HuH-7.5 (cell line): ENCODE data around the gene HMGN3.
"Not testable (repeated sequence)": the region's sequence is repeated elsewhere in the genome, so short reads cannot be mapped to it uniquely, and the experiment has no call there.

Experiments used
- DNase-seq: peaks from one replicate; pipeline ENCODE4 v3.0.0; 2011; ENCODE audit warnings: low spot score

HMGN3 gene

GRCh38 chr6:79234150-79235022 lies at the start of gene HMGN3:
HMGN3 (minus strand) TSS chr6:79234682.
- DNase-seq: peak; percentile 80

GRCh38 chr6:79280756-79281155 lies 46.3 kb upstream of the HMGN3 start:
- DNase-seq: no peak

DNA sequence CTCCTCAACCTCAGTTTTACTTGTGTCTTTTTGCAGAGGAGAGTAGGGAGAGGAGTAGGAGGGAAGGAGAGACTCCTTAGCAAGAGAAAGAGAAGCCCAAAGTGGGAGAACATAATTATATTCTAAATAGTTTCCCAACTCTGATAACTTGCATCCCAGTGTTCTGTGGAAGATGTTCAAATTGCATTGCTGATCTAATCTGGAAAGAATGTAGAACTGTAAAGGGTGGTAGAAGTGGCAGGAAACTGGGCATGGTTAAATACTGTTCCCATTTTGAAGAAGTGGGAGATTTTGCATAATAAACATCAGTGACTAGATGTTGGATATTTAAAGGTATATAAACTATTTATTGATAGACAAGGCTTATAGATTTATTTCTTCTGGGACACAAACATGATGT lies 42.6 kb upstream of the HMGN3 start:
- no peak for DNase-seq

DNA sequence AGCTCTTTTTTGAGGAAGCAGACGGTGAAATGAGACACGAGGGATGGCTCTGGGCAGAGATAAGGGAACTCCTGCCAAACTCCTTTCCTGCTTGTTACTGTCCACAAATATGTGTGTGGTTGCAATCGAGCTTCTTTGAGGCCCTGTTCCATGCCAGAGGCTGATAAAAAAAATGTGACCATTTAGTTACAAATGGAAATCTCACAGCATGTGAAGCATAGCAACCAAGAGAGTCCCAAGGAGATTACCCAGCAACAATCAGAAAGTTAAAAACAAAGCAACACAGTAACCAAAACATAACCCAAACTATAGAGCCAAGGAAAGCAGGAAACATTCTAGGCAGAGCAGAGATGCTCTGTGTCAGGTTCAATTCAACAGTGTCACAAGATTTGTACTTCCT lies 35.4 kb upstream of the HMGN3 start:
- no peak for DNase-seq

DNA sequence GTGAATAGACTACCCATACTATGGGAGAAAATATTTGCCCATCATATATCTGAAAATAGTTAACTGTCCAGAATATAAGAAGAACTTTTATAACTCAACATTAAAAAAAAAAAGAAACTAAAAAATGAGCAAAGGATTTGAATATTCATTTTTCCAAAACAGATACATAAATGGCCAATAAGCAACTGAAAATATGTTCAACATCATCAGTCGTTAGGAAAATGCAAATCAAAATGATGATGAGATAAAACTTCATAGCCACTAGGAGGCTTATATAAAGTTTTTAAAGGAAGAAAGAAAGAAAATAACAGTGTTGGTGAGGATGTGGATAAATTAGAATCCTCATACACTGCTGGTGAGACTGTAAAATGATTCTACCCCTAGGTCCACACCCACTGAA lies 32.6 kb upstream of the HMGN3 start:
- no peak for DNase-seq

DNA sequence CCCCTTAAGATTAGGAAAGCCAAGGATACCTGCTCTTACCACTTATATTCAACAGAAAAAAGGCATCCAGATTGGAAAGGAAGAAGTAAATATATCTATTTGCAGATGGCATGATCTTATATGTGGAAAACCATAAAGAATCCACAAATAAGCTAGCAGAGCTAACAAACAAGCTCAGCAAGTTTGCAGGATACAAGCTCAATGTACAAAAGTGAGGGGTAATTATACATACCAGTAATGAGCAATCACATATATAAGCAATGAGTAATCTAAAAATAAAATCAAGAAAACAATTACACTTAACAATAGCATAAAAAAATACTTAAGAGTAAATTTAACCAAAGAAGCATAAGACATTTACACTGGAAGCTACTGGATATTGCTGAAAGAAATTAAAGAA lies 31.6 kb upstream of the HMGN3 start:
- DNase-seq: no peak

DNA sequence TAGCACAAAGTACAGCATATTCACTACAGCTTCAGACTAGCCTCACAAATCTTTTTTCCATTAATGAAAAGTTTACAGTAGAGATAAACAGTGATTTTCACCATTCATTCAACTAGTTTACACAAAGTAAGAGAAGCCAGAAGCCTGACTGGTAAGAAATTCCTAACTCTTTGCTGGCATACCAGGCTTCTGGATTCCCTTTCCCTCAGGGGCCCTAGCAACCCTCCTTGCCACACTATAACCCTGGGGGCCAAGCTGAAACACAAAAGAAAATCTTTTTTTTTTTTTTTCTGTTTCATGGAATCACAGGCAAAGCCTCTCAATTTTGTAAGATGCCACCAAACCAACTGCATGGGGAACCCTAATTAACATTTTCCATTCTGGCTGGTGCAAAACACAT lies 28.9 kb upstream of the HMGN3 start:
- DNase-seq: no peak

- DNase-seq: no peak
These were observed 27.2 kb upstream of the HMGN3 start for GRCh38 chr6:79261666-79262065.

GRCh38 chr6:79260772-79261171 lies 26.3 kb upstream of the HMGN3 start:
- no peak for DNase-seq

DNA sequence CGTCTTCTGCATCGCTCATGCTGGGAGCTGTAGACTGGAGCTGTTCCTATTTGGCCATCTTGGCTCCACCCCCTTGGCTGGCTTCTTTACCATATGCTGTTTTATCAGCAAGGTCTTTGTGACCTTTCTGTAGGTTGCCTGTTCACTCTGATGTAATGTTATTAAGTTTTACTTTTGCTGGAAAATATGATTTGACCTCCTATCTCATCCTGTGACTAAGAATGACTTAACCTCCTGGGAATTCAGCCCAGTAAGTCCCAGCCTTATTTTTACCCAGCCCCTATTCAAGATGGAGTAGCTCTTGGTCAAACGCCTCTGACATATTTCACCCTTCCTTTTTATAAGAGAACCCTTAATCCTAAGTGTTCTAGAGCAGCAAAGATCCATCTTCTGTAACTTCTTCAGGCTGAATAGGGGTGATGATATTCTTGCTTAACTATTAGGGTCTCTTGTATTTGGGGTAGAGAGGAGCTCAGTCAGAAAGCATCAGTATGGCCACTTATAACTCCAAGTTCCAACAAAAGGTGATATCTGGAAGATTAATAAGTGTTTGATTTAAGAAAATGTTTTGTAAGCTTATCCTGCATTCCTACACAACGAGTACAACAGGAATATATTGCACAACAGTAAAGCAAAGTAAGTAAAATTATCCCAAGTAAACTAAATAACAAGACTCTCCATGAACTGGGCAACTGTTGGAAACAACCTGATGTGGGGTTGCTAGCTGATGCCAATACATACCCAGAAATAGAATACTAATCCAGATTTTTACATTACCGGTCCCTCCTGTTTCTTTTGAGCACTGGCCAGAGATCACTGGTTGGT lies 23.1 kb upstream of the HMGN3 start:
- no peak for DNase-seq

DNA sequence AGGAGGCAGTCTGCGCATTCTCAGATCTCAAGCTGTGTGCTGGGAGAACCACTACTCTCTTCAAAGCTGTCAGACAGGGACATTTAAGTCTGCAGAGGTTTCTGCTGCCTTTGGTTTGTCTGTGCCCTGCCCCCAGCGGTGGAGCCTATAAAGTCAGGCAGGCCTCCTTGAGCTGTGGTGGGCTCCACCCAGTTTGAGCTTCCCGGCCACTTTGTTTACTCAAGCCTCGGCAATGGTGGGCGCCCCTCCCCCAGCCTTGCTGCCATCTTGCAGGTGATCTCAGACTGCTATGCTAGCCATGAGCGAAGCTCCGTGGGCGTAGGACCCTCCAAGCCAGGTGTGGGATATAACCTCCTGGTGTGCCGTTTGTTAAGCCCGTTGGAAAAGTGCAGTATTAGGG lies 22.3 kb upstream of the HMGN3 start:
- DNase-seq: not testable (repeated sequence)

- DNase-seq: not testable (repeated sequence)
These were observed 20.6 kb upstream of the HMGN3 start for GRCh38 chr6:79255086-79255485.

DNA sequence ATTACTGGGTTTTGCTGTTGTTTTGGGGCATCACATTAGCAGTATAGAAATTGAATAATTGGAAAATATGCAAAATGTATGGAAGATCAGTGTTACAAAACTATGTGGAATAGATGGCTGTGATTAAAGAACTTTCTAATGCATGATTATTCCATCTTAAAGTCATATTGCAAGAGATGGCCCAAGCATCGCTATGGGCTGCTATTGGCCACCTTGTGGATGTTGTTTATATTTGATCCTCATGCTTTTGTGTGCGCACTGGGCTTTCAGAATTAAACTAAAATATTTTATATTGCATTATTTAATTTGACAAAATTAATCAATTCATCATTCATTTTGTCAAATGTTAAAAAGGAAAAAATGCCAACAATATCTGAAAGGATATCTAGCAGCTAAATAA lies 16.1 kb upstream of the HMGN3 start:
- no peak for DNase-seq

DNA sequence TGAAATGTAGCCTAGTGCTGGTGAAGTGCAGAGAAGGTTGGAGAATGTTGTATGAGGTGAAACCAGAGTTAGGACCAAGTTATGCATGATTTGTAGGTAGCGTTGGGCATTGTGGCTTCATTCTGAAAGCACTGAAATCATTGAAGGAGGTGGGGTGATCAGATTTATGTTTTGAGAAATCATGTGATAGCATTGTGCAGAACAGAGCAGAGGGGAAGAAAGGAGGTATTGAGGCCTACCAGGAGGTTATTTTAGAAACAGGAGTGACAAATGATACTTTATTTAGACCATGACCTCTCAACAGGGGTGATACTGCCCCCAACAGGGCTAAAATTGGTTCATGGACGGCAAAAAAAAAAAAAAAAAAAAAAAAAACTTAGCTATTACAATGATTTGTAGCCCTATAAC lies 15.6 kb upstream of the HMGN3 start:
- no peak for DNase-seq

- no peak for DNase-seq
These were observed 14.7 kb upstream of the HMGN3 start for GRCh38 chr6:79249136-79249535.

GRCh38 chr6:79246891-79247290 lies 12.4 kb upstream of the HMGN3 start:
- DNase-seq: no peak

DNA sequence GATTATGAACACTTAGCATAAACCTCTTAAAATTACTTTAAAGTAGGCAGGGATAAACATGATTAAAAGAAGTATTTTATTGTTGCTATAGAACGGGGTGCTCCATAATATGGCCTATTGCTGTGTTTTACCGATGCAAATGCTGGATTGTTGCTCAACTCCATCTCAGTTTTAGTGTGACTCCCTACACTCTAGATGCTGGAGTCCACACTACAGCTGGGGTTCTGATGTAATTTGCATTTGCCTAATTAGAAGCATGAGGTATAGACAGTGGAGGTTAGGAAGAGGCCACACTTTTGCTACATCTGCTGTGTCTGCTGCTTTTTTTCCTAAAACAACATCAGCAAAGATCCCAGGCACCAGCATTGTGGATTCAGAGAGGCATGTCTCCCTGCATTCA lies 6.7 kb upstream of the HMGN3 start:
- DNase-seq: no peak

GRCh38 chr6:79240509-79240908 lies 6.0 kb upstream of the HMGN3 start:
- DNase-seq: no peak

DNA sequence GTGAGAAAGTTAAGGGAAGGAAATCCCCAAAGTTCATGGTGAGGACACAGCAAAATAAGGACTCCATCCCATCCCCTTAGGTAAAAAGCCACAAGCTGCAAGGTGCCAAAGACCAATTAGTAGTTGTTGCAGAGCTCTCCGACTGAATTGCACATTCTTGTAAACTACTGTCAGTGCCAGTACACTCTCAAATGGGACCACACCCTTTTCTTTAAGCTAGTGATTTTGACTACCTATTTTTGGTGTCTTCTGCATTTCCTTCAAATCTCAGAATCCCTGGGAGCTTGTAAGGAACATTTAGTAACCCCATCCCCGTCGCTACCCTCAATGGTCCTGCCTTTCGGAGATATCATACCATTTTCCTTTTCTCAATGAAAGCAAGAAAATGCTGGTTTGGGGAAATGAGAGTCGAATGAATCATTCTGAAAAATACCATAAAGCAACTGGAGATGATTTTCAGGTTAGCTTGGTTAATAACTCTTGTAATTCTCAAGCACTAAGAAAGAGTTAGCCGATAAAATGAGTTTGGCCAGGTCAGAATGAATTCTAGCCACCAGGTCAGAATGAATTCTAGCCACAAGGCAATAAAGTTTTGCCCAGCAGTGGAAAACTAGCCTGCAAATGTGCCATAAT lies 5.2 kb upstream of the HMGN3 start:
- DNase-seq: no peak

DNA sequence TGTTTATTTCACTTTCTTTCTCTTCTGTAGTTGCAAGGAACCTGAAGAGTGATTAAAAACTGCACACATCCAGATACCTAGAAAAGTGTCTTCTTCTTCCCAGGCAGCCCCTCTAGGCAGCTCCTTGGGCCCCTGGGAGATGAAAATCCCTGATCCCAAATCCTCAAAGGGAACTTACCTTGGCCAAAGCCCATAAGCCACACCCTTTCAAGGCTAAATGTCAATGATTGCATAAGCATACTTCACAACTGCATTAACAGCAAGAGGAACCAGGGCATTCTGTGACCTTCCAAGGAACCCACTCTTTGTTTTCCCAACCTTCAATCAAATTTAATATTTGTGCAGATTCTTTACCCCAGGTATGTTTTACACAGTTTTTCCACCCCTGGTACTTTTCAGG lies 4.4 kb upstream of the HMGN3 start:
- no peak for DNase-seq

GRCh38 chr6:79236711-79237110 lies 2.2 kb upstream of the HMGN3 start:
- DNase-seq: no peak

GRCh38 chr6:79233611-79234149 lies 802 bp downstream of the HMGN3 start:
- DNase-seq: peak; percentile 69
